SK-N-SH treated with all-trans-retinoic acid at 6 μM for 48 hours (cell line): ENCODE results near the gene IGF1R.

ENCODE experiments used
- ATAC-seq: fragments of 200-7000 bp; cut with Tn5 transposase; 3 replicates; pipeline ENCODE4 v1.9.1; 2020; ENCODE audit warnings: mild to moderate bottlenecking, moderate library complexity
- ARNTL ChIP-seq: fragments of 450-650 bp; formaldehyde crosslinking; IDR thresholded peaks from 2 replicates; pipeline ENCODE4 v1.5.0; 2020; ENCODE audit warnings: low read depth, mild to moderate bottlenecking, moderate library complexity, borderline replicate concordance
- BACH2 ChIP-seq: fragments of 250-450 bp; sonication (Bioruptor Pico); IDR thresholded peaks from 2 replicates; pipeline ENCODE4 v1.9.0; 2021; ENCODE audit warnings: mild to moderate bottlenecking, borderline replicate concordance
- CSDC2 ChIP-seq: fragments of 250-450 bp; sonication (Bioruptor Pico); IDR thresholded peaks from 2 replicates; pipeline ENCODE4 v1.5.0; 2020; ENCODE audit warnings: mild to moderate bottlenecking, moderate library complexity
- ESRRG ChIP-seq: fragments of 250-450 bp; sonication (Bioruptor Pico); IDR thresholded peaks from 2 replicates; pipeline ENCODE4 v1.6.1; 2021; ENCODE audit warnings: mild to moderate bottlenecking
- GLIS3 ChIP-seq: fragments of 250-450 bp; sonication (Bioruptor Pico); IDR thresholded peaks from 2 replicates; pipeline ENCODE4 v1.5.0; 2020; ENCODE audit warnings: mild to moderate bottlenecking, moderate library complexity
- OSR1 ChIP-seq: fragments of 250-450 bp; sonication (Bioruptor Pico); IDR thresholded peaks from 2 replicates; pipeline ENCODE4 v1.8.0; 2022; ENCODE audit warnings: moderate library complexity, mild to moderate bottlenecking, inconsistent platforms
- RARB ChIP-seq: fragments of 250-450 bp; sonication (Bioruptor Pico); IDR thresholded peaks from 2 replicates; pipeline ENCODE4 v1.8.0; 2021; ENCODE audit warnings: mild to moderate bottlenecking, moderate library complexity
- SNAI2 ChIP-seq: fragments of 250-450 bp; sonication (Bioruptor Pico); IDR thresholded peaks from 2 replicates; pipeline ENCODE4 v1.5.0; 2020; ENCODE audit warnings: mild to moderate bottlenecking, moderate library complexity
- TCF4 ChIP-seq: fragments of 250-450 bp; sonication (Bioruptor Pico); IDR thresholded peaks from 2 replicates; pipeline ENCODE4 v1.8.0; 2021; ENCODE audit warnings: mild to moderate bottlenecking, moderate library complexity, borderline replicate concordance
- TOX ChIP-seq: fragments of 250-450 bp; sonication (Bioruptor Pico); IDR thresholded peaks from 2 replicates; pipeline ENCODE4 v1.8.0; 2021; ENCODE audit warnings: mild to moderate bottlenecking, moderate library complexity, borderline replicate concordance
- ZC3H10 ChIP-seq: fragments of 250-450 bp; sonication (Bioruptor Pico); IDR thresholded peaks from 2 replicates; pipeline ENCODE4 v1.5.1; 2021; ENCODE audit warnings: mild to moderate bottlenecking, moderate library complexity
- ZFP3 ChIP-seq: fragments of 250-450 bp; sonication (Bioruptor Pico); IDR thresholded peaks from 2 replicates; pipeline ENCODE4 v1.5.0; 2020; ENCODE audit warnings: mild to moderate bottlenecking, moderate library complexity
- ZFP30 ChIP-seq: fragments of 450-650 bp; formaldehyde crosslinking; IDR thresholded peaks from 2 replicates; pipeline ENCODE4 v1.5.0; 2022; ENCODE audit warnings: mild to moderate bottlenecking, moderate library complexity
- ZNF565 ChIP-seq: fragments of 450-650 bp; formaldehyde crosslinking; conservative IDR thresholded peaks from 2 replicates; pipeline ENCODE4 v1.5.0; 2020; ENCODE audit warnings: low read depth, mild to moderate bottlenecking, moderate library complexity
- ZNF70 ChIP-seq: fragments of 450-650 bp; formaldehyde crosslinking; IDR thresholded peaks from 2 replicates; pipeline ENCODE4 v1.5.0; 2020; ENCODE audit warnings: mild to moderate bottlenecking, moderate library complexity
- ZNF8 ChIP-seq: fragments of 450-650 bp; formaldehyde crosslinking; IDR thresholded peaks from 2 replicates; pipeline ENCODE4 v1.5.0; 2020; ENCODE audit warnings: mild to moderate bottlenecking, moderate library complexity
- TF ChIP-seq, protein P1 (sequence below): fragments of 250-450 bp; sonication (Bioruptor Pico); IDR thresholded peaks from 2 replicates; pipeline ENCODE4 v1.5.1; 2020; ENCODE audit warnings: low read depth, mild to moderate bottlenecking, moderate library complexity
- TF ChIP-seq, protein P2 (sequence below): fragments of 250-450 bp; sonication (Bioruptor Pico); IDR thresholded peaks from 2 replicates; pipeline ENCODE4 v1.8.0; 2020; ENCODE audit warnings: mild to moderate bottlenecking, moderate library complexity, borderline replicate concordance
- TF ChIP-seq, protein P3 (sequence below): fragments of 250-450 bp; sonication (Bioruptor Pico); IDR thresholded peaks from 2 replicates; pipeline ENCODE4 v1.5.1; 2021; ENCODE audit warnings: mild to moderate bottlenecking, moderate library complexity
- TF ChIP-seq, protein P4 (sequence below): fragments of 250-450 bp; sonication (Bioruptor Pico); IDR thresholded peaks from 2 replicates; pipeline ENCODE4 v1.8.0; 2021; ENCODE audit warnings: low read depth, mild to moderate bottlenecking, moderate library complexity, borderline replicate concordance
- TF ChIP-seq, protein P5 (sequence below): fragments of 250-450 bp; sonication (Bioruptor Pico); IDR thresholded peaks from 2 replicates; pipeline ENCODE4 v1.5.0; 2020; ENCODE audit warnings: mild to moderate bottlenecking, moderate library complexity

IGF1R gene

DNA sequence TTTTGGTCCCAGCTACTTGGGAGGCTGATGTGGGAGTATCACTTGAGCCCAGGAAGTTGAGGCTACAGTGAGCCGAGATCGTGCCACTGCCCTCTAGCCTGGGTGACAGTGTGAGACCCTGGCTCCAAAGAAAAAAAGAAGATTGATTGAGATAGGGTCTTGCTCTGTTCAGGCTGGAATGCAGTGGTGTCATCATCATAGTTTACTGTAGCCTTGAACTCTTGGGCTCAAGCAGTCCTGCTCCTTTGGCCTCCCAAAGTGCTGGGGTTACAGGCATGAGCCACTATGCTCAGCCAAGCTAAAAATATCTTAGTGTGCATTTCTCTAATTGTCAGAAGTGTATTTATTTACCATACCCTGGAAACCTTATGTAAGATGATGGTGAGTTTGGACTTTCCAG lies 43.9 kb downstream of the IGF1R start:
- TF ChIP-seq RARB (CRISPR knock-in tag) (no peak), ZFP3 (CRISPR knock-in tag) (no peak), OSR1 (CRISPR knock-in tag) (no peak), SNAI2 (CRISPR knock-in tag) (no peak), TOX (CRISPR knock-in tag) (no peak), ZNF565 (no peak), CSDC2 (CRISPR knock-in tag) (no peak), ZFP30 (no peak)
- TF ChIP-seq, protein P1, sequence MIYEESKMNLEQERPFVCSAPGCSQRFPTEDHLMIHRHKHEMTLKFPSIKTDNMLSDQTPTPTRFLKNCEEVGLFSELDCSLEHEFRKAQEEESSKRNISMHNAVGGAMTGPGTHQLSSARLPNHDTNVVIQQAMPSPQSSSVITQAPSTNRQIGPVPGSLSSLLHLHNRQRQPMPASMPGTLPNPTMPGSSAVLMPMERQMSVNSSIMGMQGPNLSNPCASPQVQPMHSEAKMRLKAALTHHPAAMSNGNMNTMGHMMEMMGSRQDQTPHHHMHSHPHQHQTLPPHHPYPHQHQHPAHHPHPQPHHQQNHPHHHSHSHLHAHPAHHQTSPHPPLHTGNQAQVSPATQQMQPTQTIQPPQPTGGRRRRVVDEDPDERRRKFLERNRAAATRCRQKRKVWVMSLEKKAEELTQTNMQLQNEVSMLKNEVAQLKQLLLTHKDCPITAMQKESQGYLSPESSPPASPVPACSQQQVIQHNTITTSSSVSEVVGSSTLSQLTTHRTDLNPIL (CRISPR knock-in tag): no peak
- no peak for ATAC-seq

DNA sequence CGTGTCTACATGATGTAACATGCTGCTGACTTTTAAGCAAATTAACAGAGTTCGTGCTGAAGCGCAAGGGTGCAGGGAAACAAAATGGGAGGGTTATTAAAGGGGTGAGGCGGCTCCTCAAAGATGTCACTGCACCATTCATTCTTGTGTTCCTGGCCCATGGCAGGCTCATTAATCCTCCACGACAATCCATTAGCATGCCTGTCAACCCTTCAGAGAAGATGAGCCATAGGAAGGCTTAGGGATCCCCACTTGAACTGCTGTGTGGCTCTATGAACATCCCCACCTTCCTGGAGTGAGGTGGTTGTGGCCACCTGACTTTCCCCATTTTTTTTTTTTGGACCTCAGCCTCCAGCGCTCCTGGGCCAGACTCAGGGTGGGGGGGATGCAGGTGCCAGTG lies 45.8 kb downstream of the IGF1R start:
- TF ChIP-seq ZNF565: no peak
- no peak for TF ChIP-seq ZFP30
- TF ChIP-seq, protein P2, sequence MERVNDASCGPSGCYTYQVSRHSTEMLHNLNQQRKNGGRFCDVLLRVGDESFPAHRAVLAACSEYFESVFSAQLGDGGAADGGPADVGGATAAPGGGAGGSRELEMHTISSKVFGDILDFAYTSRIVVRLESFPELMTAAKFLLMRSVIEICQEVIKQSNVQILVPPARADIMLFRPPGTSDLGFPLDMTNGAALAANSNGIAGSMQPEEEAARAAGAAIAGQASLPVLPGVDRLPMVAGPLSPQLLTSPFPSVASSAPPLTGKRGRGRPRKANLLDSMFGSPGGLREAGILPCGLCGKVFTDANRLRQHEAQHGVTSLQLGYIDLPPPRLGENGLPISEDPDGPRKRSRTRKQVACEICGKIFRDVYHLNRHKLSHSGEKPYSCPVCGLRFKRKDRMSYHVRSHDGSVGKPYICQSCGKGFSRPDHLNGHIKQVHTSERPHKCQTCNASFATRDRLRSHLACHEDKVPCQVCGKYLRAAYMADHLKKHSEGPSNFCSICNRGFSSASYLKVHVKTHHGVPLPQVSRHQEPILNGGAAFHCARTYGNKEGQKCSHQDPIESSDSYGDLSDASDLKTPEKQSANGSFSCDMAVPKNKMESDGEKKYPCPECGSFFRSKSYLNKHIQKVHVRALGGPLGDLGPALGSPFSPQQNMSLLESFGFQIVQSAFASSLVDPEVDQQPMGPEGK (CRISPR knock-in tag): no peak
- no peak for TF ChIP-seq GLIS3
- no peak for TF ChIP-seq CSDC2 (CRISPR knock-in tag)
- no peak for TF ChIP-seq ESRRG (CRISPR knock-in tag)
- TF ChIP-seq, protein P3, sequence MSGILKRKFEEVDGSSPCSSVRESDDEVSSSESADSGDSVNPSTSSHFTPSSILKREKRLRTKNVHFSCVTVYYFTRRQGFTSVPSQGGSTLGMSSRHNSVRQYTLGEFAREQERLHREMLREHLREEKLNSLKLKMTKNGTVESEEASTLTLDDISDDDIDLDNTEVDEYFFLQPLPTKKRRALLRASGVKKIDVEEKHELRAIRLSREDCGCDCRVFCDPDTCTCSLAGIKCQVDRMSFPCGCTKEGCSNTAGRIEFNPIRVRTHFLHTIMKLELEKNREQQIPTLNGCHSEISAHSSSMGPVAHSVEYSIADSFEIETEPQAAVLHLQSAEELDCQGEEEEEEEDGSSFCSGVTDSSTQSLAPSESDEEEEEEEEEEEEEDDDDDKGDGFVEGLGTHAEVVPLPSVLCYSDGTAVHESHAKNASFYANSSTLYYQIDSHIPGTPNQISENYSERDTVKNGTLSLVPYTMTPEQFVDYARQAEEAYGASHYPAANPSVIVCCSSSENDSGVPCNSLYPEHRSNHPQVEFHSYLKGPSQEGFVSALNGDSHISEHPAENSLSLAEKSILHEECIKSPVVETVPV (CRISPR knock-in tag): no peak
- no peak for TF ChIP-seq ZNF8 (CRISPR knock-in tag)
- TF ChIP-seq, protein P4, sequence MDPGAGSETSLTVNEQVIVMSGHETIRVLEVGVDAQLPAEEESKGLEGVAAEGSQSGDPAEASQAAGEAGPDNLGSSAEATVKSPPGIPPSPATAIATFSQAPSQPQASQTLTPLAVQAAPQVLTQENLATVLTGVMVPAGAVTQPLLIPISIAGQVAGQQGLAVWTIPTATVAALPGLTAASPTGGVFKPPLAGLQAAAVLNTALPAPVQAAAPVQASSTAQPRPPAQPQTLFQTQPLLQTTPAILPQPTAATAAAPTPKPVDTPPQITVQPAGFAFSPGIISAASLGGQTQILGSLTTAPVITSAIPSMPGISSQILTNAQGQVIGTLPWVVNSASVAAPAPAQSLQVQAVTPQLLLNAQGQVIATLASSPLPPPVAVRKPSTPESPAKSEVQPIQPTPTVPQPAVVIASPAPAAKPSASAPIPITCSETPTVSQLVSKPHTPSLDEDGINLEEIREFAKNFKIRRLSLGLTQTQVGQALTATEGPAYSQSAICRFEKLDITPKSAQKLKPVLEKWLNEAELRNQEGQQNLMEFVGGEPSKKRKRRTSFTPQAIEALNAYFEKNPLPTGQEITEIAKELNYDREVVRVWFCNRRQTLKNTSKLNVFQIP (CRISPR knock-in tag): no peak
- no peak for TF ChIP-seq ZNF70 (CRISPR knock-in tag)
- no peak for TF ChIP-seq ARNTL (CRISPR knock-in tag)
- TF ChIP-seq SNAI2 (CRISPR knock-in tag): no peak
- no peak for TF ChIP-seq ZC3H10 (CRISPR knock-in tag)
- no peak for TF ChIP-seq ZFP3 (CRISPR knock-in tag)
- TF ChIP-seq, protein P1 (CRISPR knock-in tag): no peak
- TF ChIP-seq TCF4 (CRISPR knock-in tag): no peak
- ATAC-seq: no peak

DNA sequence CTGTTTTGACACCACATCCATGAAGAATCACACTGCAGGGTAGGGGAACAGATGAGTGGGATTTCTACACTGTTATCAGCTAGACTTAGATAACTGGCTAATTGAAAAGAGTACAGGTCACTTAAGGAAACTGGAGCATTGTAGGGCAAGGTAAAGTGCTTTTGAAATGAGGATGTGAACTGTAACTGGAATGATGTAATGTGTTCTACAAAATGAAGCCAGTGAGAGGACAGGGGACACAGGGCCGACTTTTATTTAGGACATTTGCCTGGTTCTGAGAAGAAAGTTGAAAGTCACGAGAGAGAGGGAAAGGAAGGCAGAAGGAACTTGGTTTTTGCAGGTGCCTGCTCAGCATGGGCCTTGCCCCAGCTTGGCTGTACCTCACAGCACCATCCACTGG lies 50.5 kb downstream of the IGF1R start:
- TF ChIP-seq TOX (CRISPR knock-in tag): no peak
- TF ChIP-seq, protein P2 (CRISPR knock-in tag): no peak
- TF ChIP-seq, protein P5, sequence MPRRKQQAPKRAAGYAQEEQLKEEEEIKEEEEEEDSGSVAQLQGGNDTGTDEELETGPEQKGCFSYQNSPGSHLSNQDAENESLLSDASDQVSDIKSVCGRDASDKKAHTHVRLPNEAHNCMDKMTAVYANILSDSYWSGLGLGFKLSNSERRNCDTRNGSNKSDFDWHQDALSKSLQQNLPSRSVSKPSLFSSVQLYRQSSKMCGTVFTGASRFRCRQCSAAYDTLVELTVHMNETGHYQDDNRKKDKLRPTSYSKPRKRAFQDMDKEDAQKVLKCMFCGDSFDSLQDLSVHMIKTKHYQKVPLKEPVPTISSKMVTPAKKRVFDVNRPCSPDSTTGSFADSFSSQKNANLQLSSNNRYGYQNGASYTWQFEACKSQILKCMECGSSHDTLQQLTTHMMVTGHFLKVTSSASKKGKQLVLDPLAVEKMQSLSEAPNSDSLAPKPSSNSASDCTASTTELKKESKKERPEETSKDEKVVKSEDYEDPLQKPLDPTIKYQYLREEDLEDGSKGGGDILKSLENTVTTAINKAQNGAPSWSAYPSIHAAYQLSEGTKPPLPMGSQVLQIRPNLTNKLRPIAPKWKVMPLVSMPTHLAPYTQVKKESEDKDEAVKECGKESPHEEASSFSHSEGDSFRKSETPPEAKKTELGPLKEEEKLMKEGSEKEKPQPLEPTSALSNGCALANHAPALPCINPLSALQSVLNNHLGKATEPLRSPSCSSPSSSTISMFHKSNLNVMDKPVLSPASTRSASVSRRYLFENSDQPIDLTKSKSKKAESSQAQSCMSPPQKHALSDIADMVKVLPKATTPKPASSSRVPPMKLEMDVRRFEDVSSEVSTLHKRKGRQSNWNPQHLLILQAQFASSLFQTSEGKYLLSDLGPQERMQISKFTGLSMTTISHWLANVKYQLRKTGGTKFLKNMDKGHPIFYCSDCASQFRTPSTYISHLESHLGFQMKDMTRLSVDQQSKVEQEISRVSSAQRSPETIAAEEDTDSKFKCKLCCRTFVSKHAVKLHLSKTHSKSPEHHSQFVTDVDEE: no peak
- no peak for TF ChIP-seq CSDC2 (CRISPR knock-in tag)
- no peak for TF ChIP-seq ZNF70 (CRISPR knock-in tag)
- TF ChIP-seq, protein P1 (CRISPR knock-in tag): no peak
- no peak for TF ChIP-seq ZNF565
- no peak for TF ChIP-seq TCF4 (CRISPR knock-in tag)
- TF ChIP-seq BACH2: no peak
- no peak for TF ChIP-seq GLIS3
- TF ChIP-seq ESRRG (CRISPR knock-in tag): no peak
- TF ChIP-seq OSR1 (CRISPR knock-in tag): no peak
- TF ChIP-seq ZFP30: no peak
- no peak for TF ChIP-seq ZC3H10 (CRISPR knock-in tag)
- TF ChIP-seq SNAI2 (CRISPR knock-in tag): no peak
- ATAC-seq: no peak
